MM.1S (cell line): ENCODE measurements around the gene RPTOR.

Experiments used
- DNase-seq: peaks from one replicate; pipeline ENCODE4 v3.0.0-alpha.2; 2015
- H2AFZ ChIP-seq: fragments of 300-600 bp; sonication (generic); 2 replicates; pipeline ENCODE4 v1.6.0; 2016; ENCODE audit warnings: antibody characterized with exemption, low read length
- H3F3A ChIP-seq: fragments of 300-600 bp; sonication (generic); 2 replicates; pipeline ENCODE4 v1.6.1; 2016; ENCODE audit warnings: mild to moderate bottlenecking, antibody characterized with exemption, low read length, moderate library complexity, mixed read lengths; ENCODE audit not compliant: insufficient read depth
- H3K27ac ChIP-seq: fragments of 300-600 bp; sonication (generic); 2 replicates; pipeline ENCODE4 v1.5.1; 2016; ENCODE audit warnings: mild to moderate bottlenecking, low read length
- H3K27me3 ChIP-seq: fragments of 300-600 bp; sonication (generic); replicated peaks from 2 replicates; pipeline ENCODE4 v1.6.0; 2016; ENCODE audit warnings: low read length; ENCODE audit not compliant: insufficient read depth
- H3K36me3 ChIP-seq: fragments of 300-600 bp; sonication (generic); replicated peaks from 2 replicates; pipeline ENCODE4 v1.6.1; 2016; ENCODE audit warnings: mild to moderate bottlenecking, low read length, mixed read lengths; ENCODE audit not compliant: insufficient read depth
- H3K4me1 ChIP-seq: fragments of 300-600 bp; sonication (generic); 2 replicates; pipeline ENCODE4 v1.6.1; 2016; ENCODE audit warnings: low read length, mixed read lengths
- H3K4me2 ChIP-seq: fragments of 300-600 bp; sonication (generic); 2 replicates; pipeline ENCODE4 v1.6.0; 2016; ENCODE audit warnings: low read depth, low read length
- H3K4me3 ChIP-seq: fragments of 300-600 bp; sonication (generic); 2 replicates; pipeline ENCODE4 v1.5.1; 2016; ENCODE audit warnings: low read length, mixed read lengths
- H3K79me2 ChIP-seq: fragments of 300-600 bp; sonication (generic); 2 replicates; pipeline ENCODE4 v1.6.1; 2016; ENCODE audit warnings: mixed run types, low read length, mixed read lengths
- H3K9ac ChIP-seq: fragments of 300-600 bp; sonication (generic); 2 replicates; pipeline ENCODE4 v1.6.1; 2016; ENCODE audit warnings: low read length, mixed read lengths
- H3K9me2 ChIP-seq: fragments of 300-600 bp; sonication (generic); replicated peaks from 2 replicates; pipeline ENCODE4 v1.6.1; 2016; ENCODE audit warnings: mild to moderate bottlenecking, low read length, mixed read lengths; ENCODE audit not compliant: insufficient read depth
- H3K9me3 ChIP-seq: fragments of 300-600 bp; sonication (generic); replicated peaks from 2 replicates; pipeline ENCODE4 v1.6.1; 2016; ENCODE audit warnings: mild to moderate bottlenecking, low read length, mixed read lengths; ENCODE audit not compliant: insufficient read depth
- H4K20me1 ChIP-seq: fragments of 300-600 bp; sonication (generic); 2 replicates; pipeline ENCODE4 v1.6.1; 2016; ENCODE audit warnings: mild to moderate bottlenecking, low read length, moderate library complexity, mixed read lengths; ENCODE audit not compliant: insufficient read depth
- EZH2 ChIP-seq: fragments of 300-600 bp; sonication (generic); optimal IDR thresholded peaks from 2 replicates; pipeline ENCODE3; 2017; ENCODE audit warnings: low read depth, mild to moderate bottlenecking, antibody characterized with exemption, low read length, mixed read lengths
- EZH2phosphoT487 ChIP-seq: fragments of 300-600 bp; sonication (generic); IDR thresholded peaks from 2 replicates; pipeline ENCODE4 v1.6.1; 2018; ENCODE audit warnings: antibody characterized with exemption, low read length
- TF ChIP-seq, protein P1 (sequence below): fragments of 300-600 bp; sonication (generic); IDR thresholded peaks from 2 replicates; pipeline ENCODE4 v1.5.1; 2016; ENCODE audit warnings: antibody characterized with exemption, low read length, mixed read lengths

RPTOR gene

DNA sequence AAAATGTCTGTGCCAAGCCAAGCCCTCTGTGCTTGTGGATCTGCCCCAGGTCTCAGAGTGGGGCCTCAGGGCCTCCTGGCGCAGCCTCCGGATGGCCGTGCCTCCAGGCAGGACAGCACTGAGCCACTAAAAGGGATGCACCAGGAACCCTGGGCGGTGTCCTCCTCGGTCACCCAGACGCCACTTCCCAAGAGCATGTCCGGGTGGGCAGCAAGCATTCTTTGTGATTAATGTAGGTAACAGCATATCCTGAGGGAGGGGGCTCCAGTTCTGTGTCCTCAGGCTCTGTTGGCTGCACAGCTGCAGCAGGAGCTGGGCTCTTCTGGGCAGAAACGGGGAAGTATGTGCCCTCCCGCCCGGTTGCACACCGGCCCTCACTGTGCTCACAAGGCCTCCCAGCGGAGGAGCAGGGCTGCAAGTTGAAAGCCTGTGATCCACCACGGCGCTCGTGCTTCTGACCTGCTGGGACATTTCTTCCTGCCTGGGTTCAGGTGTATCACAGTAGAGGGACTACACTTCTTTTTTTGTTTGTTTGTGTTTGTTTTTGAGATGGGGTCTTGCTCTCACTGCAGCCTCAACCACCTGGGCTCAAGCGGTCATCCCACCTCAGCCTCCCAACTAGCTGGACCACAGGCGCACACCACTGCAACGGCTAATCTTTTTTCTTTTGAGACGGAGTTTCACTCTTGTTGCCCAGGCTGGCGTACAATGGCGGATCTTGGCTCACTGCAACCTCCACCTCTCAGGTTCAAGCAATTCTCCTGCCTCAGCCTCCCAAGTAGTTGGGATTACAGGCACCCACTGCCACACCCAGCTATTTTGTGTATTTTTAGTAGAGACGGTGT, 409.1 kb downstream of the RPTOR start:
- no peaks in the 10 kb centered on the region for H3K4me1 ChIP-seq
- no peak overlapping the region for H3K9ac ChIP-seq
- H3K27me3 ChIP-seq: no peaks in the 10 kb centered on the region
- no peak for DNase-seq
- no peak overlapping the region for H3K27ac ChIP-seq
- H3F3A ChIP-seq: no peaks in the 10 kb centered on the region
- H2AFZ ChIP-seq: no peak overlapping the region
- H3K79me2 ChIP-seq: no peaks in the 10 kb centered on the region
- TF ChIP-seq, protein P1, sequence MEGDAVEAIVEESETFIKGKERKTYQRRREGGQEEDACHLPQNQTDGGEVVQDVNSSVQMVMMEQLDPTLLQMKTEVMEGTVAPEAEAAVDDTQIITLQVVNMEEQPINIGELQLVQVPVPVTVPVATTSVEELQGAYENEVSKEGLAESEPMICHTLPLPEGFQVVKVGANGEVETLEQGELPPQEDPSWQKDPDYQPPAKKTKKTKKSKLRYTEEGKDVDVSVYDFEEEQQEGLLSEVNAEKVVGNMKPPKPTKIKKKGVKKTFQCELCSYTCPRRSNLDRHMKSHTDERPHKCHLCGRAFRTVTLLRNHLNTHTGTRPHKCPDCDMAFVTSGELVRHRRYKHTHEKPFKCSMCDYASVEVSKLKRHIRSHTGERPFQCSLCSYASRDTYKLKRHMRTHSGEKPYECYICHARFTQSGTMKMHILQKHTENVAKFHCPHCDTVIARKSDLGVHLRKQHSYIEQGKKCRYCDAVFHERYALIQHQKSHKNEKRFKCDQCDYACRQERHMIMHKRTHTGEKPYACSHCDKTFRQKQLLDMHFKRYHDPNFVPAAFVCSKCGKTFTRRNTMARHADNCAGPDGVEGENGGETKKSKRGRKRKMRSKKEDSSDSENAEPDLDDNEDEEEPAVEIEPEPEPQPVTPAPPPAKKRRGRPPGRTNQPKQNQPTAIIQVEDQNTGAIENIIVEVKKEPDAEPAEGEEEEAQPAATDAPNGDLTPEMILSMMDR: no peak
- TF ChIP-seq EZH2 (no peak), EZH2phosphoT487 (no peak)
- no peaks in the 10 kb centered on the region for H3K36me3 ChIP-seq
- H3K4me3 ChIP-seq: no peak overlapping the region
- no peaks in the 10 kb centered on the region for H3K9me3 ChIP-seq
- no peaks in the 10 kb centered on the region for H4K20me1 ChIP-seq
- H3K9me2 ChIP-seq: no peaks in the 10 kb centered on the region
- H3K4me2 ChIP-seq: no peak overlapping the region

DNA sequence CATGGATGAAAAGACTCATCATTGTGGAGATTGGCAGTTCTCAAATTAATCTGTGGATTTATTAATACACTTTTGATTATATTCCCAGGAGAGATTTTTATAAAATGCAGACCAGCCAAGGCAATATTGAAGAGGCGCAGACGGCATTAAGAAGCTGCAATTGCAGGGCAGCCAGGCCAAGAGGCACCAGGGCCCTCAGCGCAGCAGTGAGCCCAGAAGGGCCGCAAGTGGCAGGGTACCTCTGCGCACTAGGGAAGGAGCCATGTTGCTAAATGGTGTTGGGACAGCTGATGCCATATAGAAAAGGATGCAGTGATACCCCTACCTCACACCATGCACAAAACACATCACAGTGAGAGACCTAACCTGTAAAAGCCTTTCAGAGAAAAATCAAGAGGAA, 410.4 kb downstream of the RPTOR start:
- Histone ChIP-seq H3K4me3 (no peak overlapping the region), H3K79me2 (no peaks in the 10 kb centered on the region), H4K20me1 (no peaks in the 10 kb centered on the region)

DNA sequence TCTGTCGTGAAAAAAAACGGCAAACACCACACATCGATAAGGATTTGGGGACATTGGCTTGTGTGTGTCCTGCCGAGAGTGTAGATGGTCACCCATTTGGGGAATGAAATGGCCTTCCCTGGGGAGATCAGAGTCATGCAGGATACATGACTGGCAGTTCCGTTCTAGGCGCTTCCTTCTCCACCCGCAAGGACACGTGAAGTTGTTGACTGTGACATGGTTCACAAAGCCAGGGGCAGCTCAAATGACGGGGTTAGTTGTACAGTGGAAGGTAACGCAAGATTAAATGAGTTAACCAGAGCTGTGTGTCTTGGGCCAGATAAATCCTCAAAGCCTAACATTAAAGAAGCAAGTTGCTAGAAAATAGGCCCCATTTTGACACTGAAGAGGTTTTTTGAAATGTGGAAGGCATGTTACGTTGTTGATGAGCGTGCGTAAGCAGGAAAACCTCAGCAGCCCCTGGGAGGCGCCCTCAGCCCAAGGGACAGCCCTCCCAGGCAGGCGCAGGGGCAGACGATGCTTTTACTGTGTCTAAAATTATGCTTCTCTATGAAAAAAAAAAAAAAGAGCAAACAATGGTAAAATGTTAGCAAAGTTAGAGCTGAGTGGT, 411.1 kb downstream of the RPTOR start:
- no peaks in the 10 kb centered on the region for H3K79me2 ChIP-seq
- no peak for DNase-seq
- no peak overlapping the region for H3K4me2 ChIP-seq
- H4K20me1 ChIP-seq: no peaks in the 10 kb centered on the region
- H3F3A ChIP-seq: no peaks in the 10 kb centered on the region
- no peaks in the 10 kb centered on the region for H3K9me2 ChIP-seq
- TF ChIP-seq EZH2 (no peak), EZH2phosphoT487 (no peak)
- TF ChIP-seq, protein P1: no peak
- no peaks in the 10 kb centered on the region for H3K9me3 ChIP-seq
- no peak overlapping the region for H3K4me3 ChIP-seq
- H3K9ac ChIP-seq: no peak overlapping the region
- H2AFZ ChIP-seq: no peak overlapping the region
- no peaks in the 10 kb centered on the region for H3K36me3 ChIP-seq
- H3K4me1 ChIP-seq: no peaks in the 10 kb centered on the region
- no peaks in the 10 kb centered on the region for H3K27me3 ChIP-seq
- no peak overlapping the region for H3K27ac ChIP-seq

More for the DNA sequence above, 410.4 kb downstream of the RPTOR start:
- Histone ChIP-seq H3K9ac (no peak overlapping the region), H3F3A (no peaks in the 10 kb centered on the region), H3K4me1 (no peaks in the 10 kb centered on the region), H3K9me2 (no peaks in the 10 kb centered on the region), H3K36me3 (no peaks in the 10 kb centered on the region), H3K27ac (no peak overlapping the region), H3K4me2 (no peak overlapping the region), H3K27me3 (no peaks in the 10 kb centered on the region), H3K9me3 (no peaks in the 10 kb centered on the region), H2AFZ (no peak overlapping the region)
- no peak for DNase-seq
- TF ChIP-seq, protein P1: no peak
- TF ChIP-seq EZH2: no peak
- TF ChIP-seq EZH2phosphoT487: no peak
